ENCODE measurements around the gene GLRA1.

DNA sequence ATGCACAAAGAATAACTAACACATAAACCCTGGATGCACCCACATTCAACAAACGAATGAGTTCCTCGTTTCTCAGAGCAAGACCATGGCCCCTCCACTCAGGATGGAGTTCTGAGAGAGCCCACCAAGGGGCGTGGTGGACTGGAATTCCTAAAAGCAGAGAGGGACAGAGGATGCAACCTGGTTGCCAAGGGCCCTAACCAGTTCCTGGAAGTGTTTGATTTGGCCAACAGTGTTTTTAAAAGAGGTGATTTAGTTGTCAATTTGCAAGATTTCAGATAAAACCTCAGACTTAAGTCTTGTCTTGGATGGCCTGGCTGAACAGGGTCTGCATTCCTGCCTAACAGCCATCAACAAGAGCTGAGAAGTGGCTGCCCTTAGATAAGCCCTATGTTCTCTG is 34.4 kb downstream of the GLRA1 start:
- TF ChIP-seq POLR2AphosphoS5 (IDR thresholded peaks at IDR 0.05; ENCODE audit: low read depth, low read length): no peak
- TF ChIP-seq, protein P1, sequence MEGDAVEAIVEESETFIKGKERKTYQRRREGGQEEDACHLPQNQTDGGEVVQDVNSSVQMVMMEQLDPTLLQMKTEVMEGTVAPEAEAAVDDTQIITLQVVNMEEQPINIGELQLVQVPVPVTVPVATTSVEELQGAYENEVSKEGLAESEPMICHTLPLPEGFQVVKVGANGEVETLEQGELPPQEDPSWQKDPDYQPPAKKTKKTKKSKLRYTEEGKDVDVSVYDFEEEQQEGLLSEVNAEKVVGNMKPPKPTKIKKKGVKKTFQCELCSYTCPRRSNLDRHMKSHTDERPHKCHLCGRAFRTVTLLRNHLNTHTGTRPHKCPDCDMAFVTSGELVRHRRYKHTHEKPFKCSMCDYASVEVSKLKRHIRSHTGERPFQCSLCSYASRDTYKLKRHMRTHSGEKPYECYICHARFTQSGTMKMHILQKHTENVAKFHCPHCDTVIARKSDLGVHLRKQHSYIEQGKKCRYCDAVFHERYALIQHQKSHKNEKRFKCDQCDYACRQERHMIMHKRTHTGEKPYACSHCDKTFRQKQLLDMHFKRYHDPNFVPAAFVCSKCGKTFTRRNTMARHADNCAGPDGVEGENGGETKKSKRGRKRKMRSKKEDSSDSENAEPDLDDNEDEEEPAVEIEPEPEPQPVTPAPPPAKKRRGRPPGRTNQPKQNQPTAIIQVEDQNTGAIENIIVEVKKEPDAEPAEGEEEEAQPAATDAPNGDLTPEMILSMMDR (IDR thresholded peaks at IDR 0.05 in 2 of 3, conservative IDR thresholded peaks at IDR 0.05 in 1 of 3; ENCODE audit: borderline replicate concordance in 1 of 3, insufficient read depth in 1 of 3, low read depth in 2 of 3, low read length in 2 of 3): no peak
- no peak for TF ChIP-seq MAX (IDR thresholded peaks at IDR 0.05)
- TF ChIP-seq EZH2phosphoT487 (IDR thresholded peaks at IDR 0.05; ENCODE audit: borderline replicate concordance): no peak
- TF ChIP-seq, protein P2, sequence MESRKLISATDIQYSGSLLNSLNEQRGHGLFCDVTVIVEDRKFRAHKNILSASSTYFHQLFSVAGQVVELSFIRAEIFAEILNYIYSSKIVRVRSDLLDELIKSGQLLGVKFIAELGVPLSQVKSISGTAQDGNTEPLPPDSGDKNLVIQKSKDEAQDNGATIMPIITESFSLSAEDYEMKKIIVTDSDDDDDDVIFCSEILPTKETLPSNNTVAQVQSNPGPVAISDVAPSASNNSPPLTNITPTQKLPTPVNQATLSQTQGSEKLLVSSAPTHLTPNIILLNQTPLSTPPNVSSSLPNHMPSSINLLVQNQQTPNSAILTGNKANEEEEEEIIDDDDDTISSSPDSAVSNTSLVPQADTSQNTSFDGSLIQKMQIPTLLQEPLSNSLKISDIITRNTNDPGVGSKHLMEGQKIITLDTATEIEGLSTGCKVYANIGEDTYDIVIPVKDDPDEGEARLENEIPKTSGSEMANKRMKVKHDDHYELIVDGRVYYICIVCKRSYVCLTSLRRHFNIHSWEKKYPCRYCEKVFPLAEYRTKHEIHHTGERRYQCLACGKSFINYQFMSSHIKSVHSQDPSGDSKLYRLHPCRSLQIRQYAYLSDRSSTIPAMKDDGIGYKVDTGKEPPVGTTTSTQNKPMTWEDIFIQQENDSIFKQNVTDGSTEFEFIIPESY (IDR thresholded peaks at IDR 0.05; ENCODE audit: extremely low read depth, insufficient replicate concordance, low read length): no peak
- TF ChIP-seq ZNF274 (IDR thresholded peaks at IDR 0.05; ENCODE audit: low read depth, low read length): no peak
- no peak for TF ChIP-seq SIN3A (IDR thresholded peaks at IDR 0.05; ENCODE audit: low read depth)
- no peak for TF ChIP-seq ATF3 (IDR thresholded peaks at IDR 0.05)
- TF ChIP-seq SRF (IDR thresholded peaks at IDR 0.05; ENCODE audit: low read depth): no peak
- no peak for TF ChIP-seq TCF7L2 (IDR thresholded peaks at IDR 0.05; ENCODE audit: borderline replicate concordance, extremely low read depth, insufficient read depth, insufficient read length)
- no peak for TF ChIP-seq POLR2A (IDR thresholded peaks at IDR 0.05; ENCODE audit: borderline replicate concordance, extremely low read depth, insufficient read depth, insufficient read length)
